ENCODE results near the gene GUK1.
"Not testable (repeated sequence)": the region's sequence is repeated elsewhere in the genome, so short reads cannot be mapped to it uniquely, and the experiment has no call there.

The GUK1 gene

GRCh38 chr1:228104526-228105269 is 35.4 kb upstream of the GUK1 start:
- DNase-seq: no peak

- DNase-seq: no peak
Observed at GRCh38 chr1:228105270-228105995, 34.6 kb upstream of the GUK1 start.

- no peak for DNase-seq
Observed at GRCh38 chr1:228105996-228106799, 33.9 kb upstream of the GUK1 start.

- DNase-seq: no peak
Observed at GRCh38 chr1:228106800-228107054, 33.4 kb upstream of the GUK1 start.

- no peak for DNase-seq
Observed at GRCh38 chr1:228107636-228108035, 32.4 kb upstream of the GUK1 start.

GRCh38 chr1:228108055-228108690 is 31.9 kb upstream of the GUK1 start:
- DNase-seq: no peak

- no peak for DNase-seq
Observed at GRCh38 chr1:228108742-228109072, 31.4 kb upstream of the GUK1 start.

- peak; percentile 98 for DNase-seq
Observed at GRCh38 chr1:228109073-228109961, 30.8 kb upstream of the GUK1 start, which contains the start of gene MRPL55. TSS of gene MRPL55 (minus strand) at chr1:228109299. CDS start at chr1:228108260, 1,039 bp downstream.

- no peak for DNase-seq
Observed at GRCh38 chr1:228109962-228110488, 30.1 kb upstream of the GUK1 start.

GRCh38 chr1:228110556-228110955 is 29.5 kb upstream of the GUK1 start:
- DNase-seq: no peak

GRCh38 chr1:228111315-228111714 is 28.8 kb upstream of the GUK1 start:
- not testable (repeated sequence) for DNase-seq

- DNase-seq: no peak
Observed at GRCh38 chr1:228112167-228112566, 27.9 kb upstream of the GUK1 start.

- DNase-seq: no peak
Observed at GRCh38 chr1:228112617-228113016, 27.5 kb upstream of the GUK1 start.

- DNase-seq: no peak
Observed at GRCh38 chr1:228114827-228115226, 25.3 kb upstream of the GUK1 start.

GRCh38 chr1:228117335-228117734 is 22.7 kb upstream of the GUK1 start:
- no peak for DNase-seq

GRCh38 chr1:228118040-228118439 is 22.0 kb upstream of the GUK1 start:
- peak; percentile 21 for DNase-seq

GRCh38 chr1:228120351-228120750 is 19.7 kb upstream of the GUK1 start:
- no peak for DNase-seq

- DNase-seq: peak; percentile 29
Observed at GRCh38 chr1:228120857-228121489, 19.1 kb upstream of the GUK1 start.

- DNase-seq: no peak
Observed at GRCh38 chr1:228122921-228123441, 17.1 kb upstream of the GUK1 start.

GRCh38 chr1:228123505-228123904 is 16.6 kb upstream of the GUK1 start:
- DNase-seq: no peak

GRCh38 chr1:228125185-228125584 is 14.9 kb upstream of the GUK1 start:
- DNase-seq: no peak

All from NCI-H82 (cell line).